Keratinocyte (primary cell): ENCODE measurements around the gene MCOLN2. TPM values are rescaled to one million over a fixed set of nuclear protein-coding genes. Genes with fewer than 3 reads are reported as not detected.
A peak's percentile ranks its signal among the peaks of the same experiment; 100 is the strongest.

ENCODE experiments used
- DNase-seq: peaks from one replicate; pipeline ENCODE4 v3.0.0-alpha.2; 2011; ENCODE audit warnings: low read depth, missing footprints, low spot score
- FAIRE-seq: peaks from 2 replicates; lab custom pipeline; 2011; peaks lifted over from hg19 to GRCh38; lab: Jason Lieb, UNC
- H2AFZ ChIP-seq: 2 replicates; pipeline ENCODE4 v1.6.0; 2012; ENCODE audit warnings: low read length, control low read depth, inconsistent platforms; ENCODE audit not compliant: control insufficient read depth
- H3K27ac ChIP-seq: 2 replicates; pipeline ENCODE4 v1.5.1; 2011; ENCODE audit warnings: low read length; ENCODE audit not compliant: control insufficient read depth, insufficient read depth
- H3K27me3 ChIP-seq: 3 replicates; pipeline ENCODE4 v1.6.0; 2011; ENCODE audit warnings: low read length; ENCODE audit not compliant: control insufficient read depth, insufficient read depth; ENCODE audit errors: extremely low read depth
- H3K36me3 ChIP-seq, 2 experiments: 2 replicates in 1 of 2; 3 replicates in 1 of 2; pipeline ENCODE4 v1.5.1; 2011; ENCODE audit warnings: low read length in 2 of 2, mild to moderate bottlenecking in 1 of 2; ENCODE audit not compliant: control insufficient read depth in 2 of 2, insufficient read depth in 2 of 2; ENCODE audit errors: extremely low read depth in 1 of 2
- H3K4me1 ChIP-seq: 3 replicates; pipeline ENCODE4 v1.5.1; 2011; ENCODE audit warnings: low read length; ENCODE audit not compliant: control insufficient read depth, insufficient read depth; ENCODE audit errors: extremely low read depth
- H3K4me2 ChIP-seq: 3 replicates; pipeline ENCODE4 v1.6.0; 2011; ENCODE audit warnings: low read depth, low read length; ENCODE audit not compliant: control insufficient read depth, insufficient read depth; ENCODE audit errors: extremely low read depth
- H3K4me3 ChIP-seq, 3 experiments: fragments of 200-600 bp in 1 of 3; sonication (generic) in 1 of 3; 2 replicates in 2 of 3; 3 replicates in 1 of 3; pipeline ENCODE4 v1.5.1; 2011 to 2016; ENCODE audit warnings: low read length in 3 of 3, mild to moderate bottlenecking in 3 of 3, control low read depth in 2 of 3, inconsistent platforms in 1 of 3, low read depth in 1 of 3, mixed read lengths in 1 of 3, mixed run types in 1 of 3, moderate library complexity in 1 of 3; ENCODE audit not compliant: control insufficient read depth in 2 of 3, insufficient read depth in 2 of 3; ENCODE audit errors: extremely low read depth in 1 of 3
- H3K79me2 ChIP-seq: 2 replicates; pipeline ENCODE4 v1.6.0; 2012; ENCODE audit warnings: low read length; ENCODE audit not compliant: control insufficient read depth, insufficient read depth
- H3K9ac ChIP-seq: 3 replicates; pipeline ENCODE4 v1.6.0; 2011; ENCODE audit warnings: low read length; ENCODE audit not compliant: control insufficient read depth, insufficient read depth; ENCODE audit errors: extremely low read depth
- H3K9me1 ChIP-seq: 3 replicates; pipeline ENCODE4 v1.6.0; 2011; ENCODE audit warnings: low read length; ENCODE audit not compliant: control insufficient read depth, insufficient read depth; ENCODE audit errors: extremely low read depth
- H3K9me3 ChIP-seq: 2 replicates; pipeline ENCODE4 v1.5.1; 2012; ENCODE audit warnings: low read depth, low read length; ENCODE audit not compliant: control insufficient read depth
- H4K20me1 ChIP-seq: 3 replicates; pipeline ENCODE4 v1.6.0; 2011; ENCODE audit warnings: low read length; ENCODE audit not compliant: control insufficient read depth, insufficient read depth; ENCODE audit errors: extremely low read depth
- EZH2 ChIP-seq: IDR thresholded peaks from one replicate; pipeline ENCODE4 v1.6.1; 2012; ENCODE audit warnings: inconsistent platforms, mild to moderate bottlenecking, low read length, moderate library complexity
- dilution Hi-C: fragments of 300-500 bp; cut with MboI; formaldehyde crosslinking; loops from one replicate; pipeline ENCODE4 v1.7.0; 2020; ENCODE audit warnings: low sequenced_read_pairs; ENCODE audit not compliant: extremely low pct_ligation_motif_present
- polyA minus RNA-seq, 3 experiments: library from RNA; depleted of rRNA, polyadenylated mRNA; stranded (reverse); fragments of >200 nt; gene quantifications; 1 replicate in 1 of 3; 2 replicates in 1 of 3; 3 replicates in 1 of 3; pipeline ENCODE4 v1.2.3, GENCODE V29; 2011
- polyA plus RNA-seq, 5 experiments: library from polyadenylated mRNA; depleted of rRNA in 3 of 5; stranded (reverse) in 3 of 5; stranded (forward) in 1 of 5; unstranded in 1 of 5; fragments of >200 nt; gene quantifications; 1 replicate in 1 of 5; 2 replicates in 3 of 5; 3 replicates in 1 of 5; pipeline versions ENCODE4 v1.2.1 to v1.2.3, GENCODE V29; 2011 to 2012; ENCODE audit warnings: missing spikeins in 2 of 5, low read depth in 1 of 5, low replicate concordance in 1 of 5
- TF ChIP-seq, protein P1 (sequence below), 3 experiments: IDR thresholded peaks in 1 of 3; conservative IDR thresholded peaks in 1 of 3; optimal IDR thresholded peaks in 1 of 3; 2 replicates in 2 of 3; 3 replicates in 1 of 3; pipeline versions ENCODE3 to v1.5.1; 2011; ENCODE audit warnings: low read length in 3 of 3, mild to moderate bottlenecking in 3 of 3, moderate library complexity in 2 of 3, control low read depth in 1 of 3, inconsistent platforms in 1 of 3; ENCODE audit not compliant: insufficient read depth in 2 of 3; ENCODE audit errors: extremely low read depth in 1 of 3

MCOLN2 gene
- polyA plus RNA-seq (0.05 to 0.14 TPM (median 0.12 TPM) in 3 replicates), polyA minus RNA-seq (0.51 TPM in 1 of 3 replicates, not detected in the others)
- not detected for polyA plus RNA-seq (2011; ENCODE audit: low read depth)
- 0.03 and 0.05 TPM in 2 replicates for polyA plus RNA-seq (2011; cell fraction: cytosol; rRNA removed)
- 0.27 and 0.60 TPM in 2 replicates for polyA plus RNA-seq (2011; cell fraction: nucleus; rRNA removed)
- polyA plus RNA-seq (2012; ENCODE audit: low replicate concordance), result not detected in 2 replicates
- not detected for polyA minus RNA-seq (2011; cell fraction: cytosol; rRNA and poly(A)+ RNA removed)
- 0.23 TPM in 1 of 2 replicates, not detected in the other for polyA minus RNA-seq (2011; cell fraction: nucleus; rRNA and poly(A)+ RNA removed)

GRCh38 chr1:84996846-84997666 is at the start of gene MCOLN2:
TSS of gene MCOLN2 (minus strand) at chr1:84997113. CDS start at chr1:84996872, 241 bp downstream.
- no peaks in the 10 kb centered on the region for H3K79me2 ChIP-seq
- H4K20me1 ChIP-seq, result no peaks in the 10 kb centered on the region
- peaks cover 24% of the 10 kb centered on the region for H3K27me3 ChIP-seq
- H3K9me1 ChIP-seq, result no peaks in the 10 kb centered on the region
- H3K27ac ChIP-seq, result no peak within 1 kb of the TSS
- H3K4me3 ChIP-seq, result peak within 1 kb of the TSS; percentile 48 to 80 (median 58)
- H3K4me2 ChIP-seq, result peak within 1 kb of the TSS; percentile 91
- peak within 1 kb of the TSS; percentile 80 for H2AFZ ChIP-seq
- DNase-seq, result no peak
- peak within 1 kb of the TSS; percentile 37 for H3K9ac ChIP-seq
- no peaks in the 10 kb centered on the region for H3K36me3 ChIP-seq
- no peak for FAIRE-seq
- peaks cover 6% of the 10 kb centered on the region for H3K4me1 ChIP-seq
- dilution Hi-C loops, result no loop called here
- H3K9me3 ChIP-seq, result no peaks in the 10 kb centered on the region
- TF ChIP-seq, protein P1, sequence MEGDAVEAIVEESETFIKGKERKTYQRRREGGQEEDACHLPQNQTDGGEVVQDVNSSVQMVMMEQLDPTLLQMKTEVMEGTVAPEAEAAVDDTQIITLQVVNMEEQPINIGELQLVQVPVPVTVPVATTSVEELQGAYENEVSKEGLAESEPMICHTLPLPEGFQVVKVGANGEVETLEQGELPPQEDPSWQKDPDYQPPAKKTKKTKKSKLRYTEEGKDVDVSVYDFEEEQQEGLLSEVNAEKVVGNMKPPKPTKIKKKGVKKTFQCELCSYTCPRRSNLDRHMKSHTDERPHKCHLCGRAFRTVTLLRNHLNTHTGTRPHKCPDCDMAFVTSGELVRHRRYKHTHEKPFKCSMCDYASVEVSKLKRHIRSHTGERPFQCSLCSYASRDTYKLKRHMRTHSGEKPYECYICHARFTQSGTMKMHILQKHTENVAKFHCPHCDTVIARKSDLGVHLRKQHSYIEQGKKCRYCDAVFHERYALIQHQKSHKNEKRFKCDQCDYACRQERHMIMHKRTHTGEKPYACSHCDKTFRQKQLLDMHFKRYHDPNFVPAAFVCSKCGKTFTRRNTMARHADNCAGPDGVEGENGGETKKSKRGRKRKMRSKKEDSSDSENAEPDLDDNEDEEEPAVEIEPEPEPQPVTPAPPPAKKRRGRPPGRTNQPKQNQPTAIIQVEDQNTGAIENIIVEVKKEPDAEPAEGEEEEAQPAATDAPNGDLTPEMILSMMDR (optimal IDR thresholded peaks at IDR 0.05 in 1 of 3, IDR thresholded peaks at IDR 0.05 in 1 of 3, conservative IDR thresholded peaks at IDR 0.05 in 1 of 3; ENCODE audit: extremely low read depth in 1 of 3, insufficient read depth in 2 of 3, low read length in 3 of 3), result no peak
- no peak for TF ChIP-seq EZH2

- dilution Hi-C loops, result no loop called here
- Histone ChIP-seq H3K4me2 (no peak overlapping the region), H3K36me3 (no peaks in the 10 kb centered on the region), H3K27me3 (peaks cover 3% of the 10 kb centered on the region), H3K4me3 (no peak overlapping the region), H3K9me3 (no peaks in the 10 kb centered on the region), H4K20me1 (no peaks in the 10 kb centered on the region), H2AFZ (no peak overlapping the region), H3K9ac (no peak overlapping the region), H3K79me2 (no peaks in the 10 kb centered on the region), H3K4me1 (no peaks in the 10 kb centered on the region), H3K9me1 (no peaks in the 10 kb centered on the region), H3K27ac (no peak overlapping the region)
- no peak for TF ChIP-seq EZH2
- TF ChIP-seq, protein P1 (optimal IDR thresholded peaks at IDR 0.05 in 1 of 3, IDR thresholded peaks at IDR 0.05 in 1 of 3, conservative IDR thresholded peaks at IDR 0.05 in 1 of 3; ENCODE audit: extremely low read depth in 1 of 3, insufficient read depth in 2 of 3, low read length in 3 of 3), result no peak
- DNase-seq (no peak), FAIRE-seq (no peak)
These were observed 45.5 kb upstream of the MCOLN2 start for GRCh38 chr1:85042413-85042812.
